HepG2 (cell line): Measurements from ENCODE around the gene APOC3. TPM values are rescaled to one million over a fixed set of nuclear protein-coding genes. Genes with fewer than 3 reads are reported as not detected.

ENCODE experiments used
- AKAP8 ChIP-seq: sonication (generic); formaldehyde crosslinking; IDR thresholded peaks from 2 replicates; pipeline ENCODE4 v1.5.1; 2020; ENCODE audit warnings: mild to moderate bottlenecking, missing genetic modification reagents
- BCL6 ChIP-seq: IDR thresholded peaks from 2 replicates; pipeline ENCODE4 v1.6.1; 2016; ENCODE audit warnings: missing genetic modification reagents, missing compliant biosample characterization
- CBX5 ChIP-seq: sonication (generic); formaldehyde crosslinking; IDR thresholded peaks from 2 replicates; pipeline ENCODE4 v1.4.0; 2020; ENCODE audit warnings: missing genetic modification reagents, borderline replicate concordance
- CREM ChIP-seq, 2 experiments: sonication (generic) in 1 of 2; formaldehyde crosslinking in 1 of 2; IDR thresholded peaks; 2 replicates each; pipeline versions ENCODE4 v1.4.0 to v1.6.1; 2016 to 2020; ENCODE audit warnings: antibody characterized with exemption in 1 of 2, mild to moderate bottlenecking in 1 of 2, missing genetic modification reagents in 1 of 2
- FOXC1 ChIP-seq: sonication (generic); formaldehyde crosslinking; IDR thresholded peaks from 2 replicates; pipeline ENCODE4 v1.8.0; 2022; ENCODE audit warnings: mild to moderate bottlenecking, missing genetic modification reagents, borderline replicate concordance
- GATAD2A ChIP-seq: IDR thresholded peaks from 2 replicates; pipeline ENCODE4 v1.6.1; 2016
- HOXA9 ChIP-seq: sonication (generic); formaldehyde crosslinking; IDR thresholded peaks from 2 replicates; pipeline ENCODE4 v1.8.1; 2022; ENCODE audit warnings: missing genetic modification reagents, mild to moderate bottlenecking, moderate library complexity, borderline replicate concordance
- NCOA1 ChIP-seq: sonication (generic); formaldehyde crosslinking; IDR thresholded peaks from 2 replicates; pipeline ENCODE4 v1.9.0; 2021; ENCODE audit warnings: missing genetic modification reagents
- PRDM4 ChIP-seq: sonication (generic); formaldehyde crosslinking; IDR thresholded peaks from 2 replicates; pipeline ENCODE4 v1.9.0; 2021; ENCODE audit warnings: missing genetic modification reagents, borderline replicate concordance
- RBFOX2 ChIP-seq: fragments of 200-400 bp; formaldehyde crosslinking; IDR thresholded peaks from 2 replicates; pipeline ENCODE4 v1.6.1; 2017; ENCODE audit warnings: low read depth, mild to moderate bottlenecking, low read length
- RXRA ChIP-seq: sonication (generic); formaldehyde crosslinking; IDR thresholded peaks from 2 replicates; pipeline ENCODE4 v1.5.1; 2020; ENCODE audit warnings: missing genetic modification reagents
- SALL1 ChIP-seq: sonication (generic); formaldehyde crosslinking; IDR thresholded peaks from 2 replicates; pipeline ENCODE4 v1.8.0; 2022; ENCODE audit warnings: mild to moderate bottlenecking, missing genetic modification reagents
- TIGD3 ChIP-seq: sonication (generic); formaldehyde crosslinking; IDR thresholded peaks from 2 replicates; pipeline ENCODE4 v1.5.1; 2020; ENCODE audit warnings: mild to moderate bottlenecking, missing genetic modification reagents, borderline replicate concordance
- UBTF ChIP-seq: sonication (generic); formaldehyde crosslinking; IDR thresholded peaks from 2 replicates; pipeline ENCODE4 v1.4.0; 2020; ENCODE audit warnings: mild to moderate bottlenecking, missing genetic modification reagents
- ZFY ChIP-seq: sonication (generic); formaldehyde crosslinking; IDR thresholded peaks from 2 replicates; pipeline ENCODE4 v1.4.0; 2020; ENCODE audit warnings: missing genetic modification reagents
- ZNF512B ChIP-seq: sonication (generic); formaldehyde crosslinking; IDR thresholded peaks from 2 replicates; pipeline ENCODE4 v1.5.1; 2020; ENCODE audit warnings: missing genetic modification reagents, mild to moderate bottlenecking, borderline replicate concordance
- ZNF589 ChIP-seq: sonication (generic); formaldehyde crosslinking; conservative IDR thresholded peaks from 2 replicates; pipeline ENCODE4 v1.8.0; 2022; ENCODE audit warnings: mild to moderate bottlenecking, moderate library complexity, missing genetic modification reagents
- ZNF83 ChIP-seq: sonication (generic); formaldehyde crosslinking; IDR thresholded peaks from 2 replicates; pipeline ENCODE4 v1.4.0; 2020; ENCODE audit warnings: missing genetic modification reagents, mild to moderate bottlenecking, borderline replicate concordance
- ZNF883 ChIP-seq: sonication (generic); formaldehyde crosslinking; IDR thresholded peaks from 2 replicates; pipeline ENCODE4 v1.5.1; 2020; ENCODE audit warnings: mild to moderate bottlenecking, missing genetic modification reagents; ENCODE audit errors: not compliant biosample characterization
- polyA plus RNA-seq, 8 experiments: library from polyadenylated mRNA; depleted of rRNA in 3 of 8; stranded (reverse) in 7 of 8; unstranded in 1 of 8; fragments of >200 nt; fragmentation: Illumina TruSeq in 4 of 8; extraction: Trizol in 4 of 8; gene quantifications; 2 replicates each; pipeline versions ENCODE4 v1.2.1 to v1.2.3, GENCODE V29; 2011 to 2016; ENCODE audit warnings: low read depth in 4 of 8, missing spikeins in 1 of 8, mixed read lengths in 1 of 8; ENCODE audit not compliant: insufficient read depth in 1 of 8
- total RNA-seq, 5 experiments: library from RNA; depleted of rRNA; stranded (reverse); fragments of >200 nt; fragmentation: Illumina TruSeq; extraction: Trizol; gene quantifications; 2 replicates each; pipeline ENCODE4 v1.2.3, GENCODE V29; 2016; ENCODE audit warnings: low read depth in 1 of 5
- TF ChIP-seq, protein P1 (sequence below): sonication (generic); formaldehyde crosslinking; IDR thresholded peaks from 2 replicates; pipeline ENCODE4 v1.4.0; 2020; ENCODE audit warnings: mild to moderate bottlenecking, missing genetic modification reagents

The APOC3 gene
- total and polyA plus RNA-seq, 2 of the 13 experiments (the other 11 are each of a cell fraction or from before 2014, with no cell fraction given), result 314 to 687 TPM

DNA sequence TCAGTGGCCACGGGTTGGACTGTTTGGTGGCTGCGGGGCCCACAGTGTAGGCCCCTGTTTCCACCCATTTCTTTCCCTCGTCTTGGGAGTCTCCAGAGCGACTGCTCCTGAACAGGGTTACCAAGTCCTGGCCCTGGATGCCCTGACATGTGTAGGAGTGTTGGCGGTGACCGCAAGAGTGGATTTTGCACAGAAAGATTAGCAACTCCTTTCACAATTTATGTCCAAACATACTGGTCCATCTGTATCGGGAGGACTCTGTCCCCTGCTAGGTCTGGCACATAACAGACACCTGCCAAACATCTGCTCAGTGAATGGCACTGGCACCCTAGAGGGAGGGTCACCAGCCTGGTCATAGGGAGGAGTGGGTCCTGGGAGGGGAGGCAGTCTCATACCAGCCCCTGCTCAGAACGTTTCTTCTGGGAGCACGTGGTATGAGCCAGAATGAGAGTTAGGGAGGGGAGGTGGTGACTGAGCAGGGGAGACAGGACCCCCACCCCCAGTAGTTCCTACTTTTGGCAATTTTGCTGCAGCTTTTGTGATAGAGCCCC lies 11.1 kb downstream of the APOC3 start (continued):
- TF ChIP-seq RXRA (CRISPR knock-in tag) (peak; percentile 74), BCL6 (CRISPR knock-in tag) (peak; percentile 45), NCOA1 (CRISPR knock-in tag) (no peak), TIGD3 (CRISPR knock-in tag) (no peak), ZNF83 (CRISPR knock-in tag) (0 out of 2 replicates have a peak, but pooled peaks have one; percentile 25), CBX5 (CRISPR knock-in tag) (peak; percentile 51; the same call in 1 of the 2 replicates), ZNF589 (no peak), ZNF883 (CRISPR knock-in tag) (no peak), GATAD2A (CRISPR knock-in tag) (peak; percentile 77), HOXA9 (CRISPR knock-in tag) (no peak), PRDM4 (CRISPR knock-in tag) (no peak), ZNF512B (CRISPR knock-in tag) (0 out of 2 replicates have a peak, but pooled peaks have one; percentile 19), AKAP8 (CRISPR knock-in tag) (0 out of 2 replicates have a peak, but pooled peaks have one; percentile 62), ZFY (CRISPR knock-in tag) (peak; percentile 56), RBFOX2 (peak; percentile 26; the same call in 1 of the 2 replicates), SALL1 (CRISPR knock-in tag) (peak; percentile 64), UBTF (peak; percentile 44), FOXC1 (peak; percentile 69; the same call in 1 of the 2 replicates), CREM (IDR thresholded peaks at IDR 0.05) (no peak; the same call in 1 of the 2 replicates), CREM (CRISPR knock-in tag; IDR thresholded peaks at IDR 0.05) (no peak)
- TF ChIP-seq, protein P1, sequence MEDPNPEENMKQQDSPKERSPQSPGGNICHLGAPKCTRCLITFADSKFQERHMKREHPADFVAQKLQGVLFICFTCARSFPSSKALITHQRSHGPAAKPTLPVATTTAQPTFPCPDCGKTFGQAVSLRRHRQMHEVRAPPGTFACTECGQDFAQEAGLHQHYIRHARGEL (CRISPR knock-in tag), result 0 out of 2 replicates have a peak, but pooled peaks have one; percentile 64
